Progenitor cell of endocrine pancreas (in vitro differentiated cells): ENCODE data around the gene CDH20. TPM values are rescaled to one million over a fixed set of nuclear protein-coding genes. Genes with fewer than 3 reads are reported as not detected.

Source experiments
- DNase-seq: peaks from one replicate; pipeline ENCODE4 v3.0.0; 2021; ENCODE audit warnings: low spot score; ENCODE audit not compliant: unreplicated experiment
- H3K27ac Mint-ChIP-seq: 2 replicates; pipeline ENCODE4 v1.8.0; 2021; ENCODE audit warnings: mild to moderate bottlenecking, moderate library complexity, mixed read lengths
- H3K27me3 Mint-ChIP-seq: 2 replicates; pipeline ENCODE4 v1.8.0; 2021; ENCODE audit warnings: mixed read lengths
- H3K36me3 Mint-ChIP-seq: 2 replicates; pipeline ENCODE4 v1.8.0; 2022; ENCODE audit warnings: mixed read lengths; ENCODE audit not compliant: insufficient read depth
- H3K4me1 Mint-ChIP-seq: 2 replicates; pipeline ENCODE4 v1.8.0; 2021; ENCODE audit warnings: low read depth, mixed read lengths
- H3K4me3 Mint-ChIP-seq: 2 replicates; pipeline ENCODE4 v1.8.0; 2021; ENCODE audit warnings: low read depth, mild to moderate bottlenecking, moderate library complexity, mixed read lengths
- H3K9me3 Mint-ChIP-seq: 2 replicates; pipeline ENCODE4 v1.8.0; 2021; ENCODE audit warnings: low read depth, mixed read lengths
- total RNA-seq: library from RNA; stranded (reverse); gene quantifications from 2 replicates; pipeline ENCODE4 v1.2.1, GENCODE V29; 2021
- TF ChIP-seq, protein P1 (sequence below): fragments of 200-600 bp; sonication (generic); IDR thresholded peaks from one replicate; pipeline ENCODE4 v1.5.0; 2021; ENCODE audit warnings: antibody characterized with exemption, mild to moderate bottlenecking; ENCODE audit not compliant: unreplicated experiment

Gene CDH20
- total RNA-seq, 1 donor from 2014 or later, result 0.65 TPM

DNA sequence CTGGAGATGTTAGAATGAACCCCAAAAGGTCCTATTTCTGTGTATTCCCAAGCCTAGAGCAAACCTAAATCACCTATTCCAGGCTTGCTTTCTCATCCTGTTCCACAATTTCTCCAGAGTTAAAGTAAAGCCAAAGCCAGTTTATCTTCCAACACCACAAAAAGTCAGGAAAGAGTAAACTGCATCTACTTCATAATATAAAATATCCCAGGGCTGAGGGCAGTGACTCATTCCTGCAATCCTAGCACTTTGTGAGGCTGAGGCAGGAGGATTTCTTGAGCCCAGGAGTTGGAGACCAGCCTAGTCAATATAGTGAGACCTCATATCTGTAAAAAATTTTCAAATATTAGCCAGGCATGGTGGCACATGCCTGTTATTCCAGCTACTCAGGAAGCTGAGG, 241.4 kb downstream of the CDH20 start:
- Mint-ChIP-seq H3K36me3 (no peaks in the 10 kb centered on the region), H3K4me3 (no peak overlapping the region), H3K27me3 (peaks cover 4% of the 10 kb centered on the region), H3K27ac (no peak overlapping the region), H3K4me1 (peaks cover 7% of the 10 kb centered on the region), H3K9me3 (peaks cover 4% of the 10 kb centered on the region)
- TF ChIP-seq, protein P1, sequence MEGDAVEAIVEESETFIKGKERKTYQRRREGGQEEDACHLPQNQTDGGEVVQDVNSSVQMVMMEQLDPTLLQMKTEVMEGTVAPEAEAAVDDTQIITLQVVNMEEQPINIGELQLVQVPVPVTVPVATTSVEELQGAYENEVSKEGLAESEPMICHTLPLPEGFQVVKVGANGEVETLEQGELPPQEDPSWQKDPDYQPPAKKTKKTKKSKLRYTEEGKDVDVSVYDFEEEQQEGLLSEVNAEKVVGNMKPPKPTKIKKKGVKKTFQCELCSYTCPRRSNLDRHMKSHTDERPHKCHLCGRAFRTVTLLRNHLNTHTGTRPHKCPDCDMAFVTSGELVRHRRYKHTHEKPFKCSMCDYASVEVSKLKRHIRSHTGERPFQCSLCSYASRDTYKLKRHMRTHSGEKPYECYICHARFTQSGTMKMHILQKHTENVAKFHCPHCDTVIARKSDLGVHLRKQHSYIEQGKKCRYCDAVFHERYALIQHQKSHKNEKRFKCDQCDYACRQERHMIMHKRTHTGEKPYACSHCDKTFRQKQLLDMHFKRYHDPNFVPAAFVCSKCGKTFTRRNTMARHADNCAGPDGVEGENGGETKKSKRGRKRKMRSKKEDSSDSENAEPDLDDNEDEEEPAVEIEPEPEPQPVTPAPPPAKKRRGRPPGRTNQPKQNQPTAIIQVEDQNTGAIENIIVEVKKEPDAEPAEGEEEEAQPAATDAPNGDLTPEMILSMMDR, result no peak
- no peak for DNase-seq

DNA sequence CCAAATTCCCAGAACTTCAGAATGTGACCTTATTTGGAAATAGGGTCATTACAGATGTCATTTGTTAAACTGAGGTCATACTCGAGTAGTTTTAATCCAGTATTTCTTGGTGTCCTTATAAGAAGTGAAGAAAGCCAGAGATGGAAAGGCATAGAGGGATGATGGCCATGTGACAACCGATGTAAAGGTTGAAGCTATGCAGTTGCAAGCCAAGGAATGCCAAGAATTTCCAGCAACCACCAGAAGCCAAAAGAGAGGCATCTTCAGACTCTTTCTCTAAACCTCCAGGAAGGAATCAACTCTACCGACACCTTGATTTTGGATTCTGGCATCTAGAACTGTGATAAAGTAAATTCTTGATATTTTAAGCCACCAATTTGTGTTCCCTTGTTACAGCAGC, 242.2 kb downstream of the CDH20 start:
- no peak for DNase-seq
- Mint-ChIP-seq H3K27me3 (peaks cover 7% of the 10 kb centered on the region), H3K4me1 (peaks cover 7% of the 10 kb centered on the region), H3K27ac (no peak overlapping the region), H3K9me3 (peaks cover 4% of the 10 kb centered on the region), H3K36me3 (no peaks in the 10 kb centered on the region), H3K4me3 (no peak overlapping the region)
- TF ChIP-seq, protein P1, result no peak

DNA sequence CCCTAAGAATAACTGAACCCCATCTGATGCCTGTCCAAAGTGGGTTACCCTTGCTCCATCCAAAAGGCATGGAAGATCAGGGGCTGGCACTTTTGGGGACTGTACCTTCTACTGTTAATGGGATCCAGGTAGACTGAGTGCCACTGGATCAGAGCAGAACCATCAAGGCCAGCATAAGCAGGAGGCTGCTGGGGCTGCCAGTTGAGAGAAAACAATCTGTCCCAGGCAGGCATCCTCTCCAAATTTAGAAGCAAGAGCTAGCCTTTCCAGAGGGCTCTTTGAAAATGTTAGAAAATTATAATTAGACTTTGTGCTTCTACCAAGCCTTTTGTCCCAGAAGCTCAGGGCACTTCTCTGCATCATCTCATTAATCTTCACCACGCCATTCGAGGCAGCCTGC, 245.6 kb downstream of the CDH20 start:
- H3K4me3 Mint-ChIP-seq, result no peak overlapping the region
- peaks cover 15% of the 10 kb centered on the region for H3K27me3 Mint-ChIP-seq
- TF ChIP-seq, protein P1, result no peak
- no peak for DNase-seq
- H3K27ac Mint-ChIP-seq, result no peak overlapping the region
- no peaks in the 10 kb centered on the region for H3K9me3 Mint-ChIP-seq
- no peaks in the 10 kb centered on the region for H3K36me3 Mint-ChIP-seq
- H3K4me1 Mint-ChIP-seq, result peaks cover 18% of the 10 kb centered on the region

DNA sequence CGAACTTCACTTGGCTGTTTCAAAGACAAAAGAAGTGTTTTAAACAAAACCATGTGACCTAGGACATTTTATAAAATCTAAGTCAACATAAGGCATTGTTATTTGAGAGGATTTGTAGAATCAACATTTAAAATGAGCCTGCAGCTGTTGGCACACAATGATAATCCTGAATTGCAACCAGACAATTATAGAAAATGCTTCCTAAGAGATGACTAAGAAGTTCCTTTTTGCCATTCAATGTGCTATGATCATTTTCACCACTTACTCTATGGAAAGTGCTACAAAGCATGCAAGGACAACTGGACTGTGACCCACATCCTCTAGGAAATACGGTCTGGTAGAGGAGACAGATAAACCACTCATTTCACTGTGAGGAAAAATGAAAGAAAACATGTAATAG, 246.4 kb downstream of the CDH20 start:
- TF ChIP-seq, protein P1, result no peak
- Mint-ChIP-seq H3K9me3 (no peaks in the 10 kb centered on the region), H3K27ac (no peak overlapping the region), H3K27me3 (peaks cover 15% of the 10 kb centered on the region), H3K4me1 (peaks cover 18% of the 10 kb centered on the region), H3K36me3 (no peaks in the 10 kb centered on the region), H3K4me3 (no peak overlapping the region)
- DNase-seq, result no peak

DNA sequence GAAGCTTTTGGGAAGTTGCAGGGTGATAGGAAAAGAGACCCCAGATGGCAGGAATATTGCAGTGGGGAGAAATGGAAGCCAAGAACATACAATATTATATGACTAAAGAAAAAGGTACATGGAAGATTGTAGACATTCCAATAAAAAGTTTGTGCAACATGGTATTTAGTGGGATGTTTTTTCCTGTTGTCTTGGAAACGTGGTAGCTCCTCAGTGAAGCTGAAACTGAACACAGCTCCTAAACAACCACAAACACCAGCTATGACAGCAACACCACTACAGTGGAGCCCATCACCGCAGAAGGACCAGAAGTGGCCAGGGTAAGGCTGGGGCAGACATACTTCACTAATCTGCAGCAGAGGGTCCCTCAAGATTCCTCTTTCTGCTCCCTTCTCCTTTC, 246.8 kb downstream of the CDH20 start:
- Mint-ChIP-seq H3K36me3 (no peaks in the 10 kb centered on the region), H3K4me1 (peaks cover 18% of the 10 kb centered on the region), H3K27ac (no peak overlapping the region), H3K4me3 (no peak overlapping the region), H3K27me3 (peaks cover 15% of the 10 kb centered on the region), H3K9me3 (no peaks in the 10 kb centered on the region)
- DNase-seq, result no peak
- TF ChIP-seq, protein P1, result no peak
